SH-SY5Y (cell line): Measurements from ENCODE around the gene CD5L.

ENCODE experiments used
- GATA2 ChIP-seq: IDR thresholded peaks from 2 replicates; pipeline ENCODE4 v1.6.1; 2011; ENCODE audit warnings: mild to moderate bottlenecking, low read depth, low read length
- GATA3 ChIP-seq: IDR thresholded peaks from 2 replicates; pipeline ENCODE4 v1.6.1; 2011; ENCODE audit warnings: low read depth, mild to moderate bottlenecking, low read length, moderate library complexity

DNA sequence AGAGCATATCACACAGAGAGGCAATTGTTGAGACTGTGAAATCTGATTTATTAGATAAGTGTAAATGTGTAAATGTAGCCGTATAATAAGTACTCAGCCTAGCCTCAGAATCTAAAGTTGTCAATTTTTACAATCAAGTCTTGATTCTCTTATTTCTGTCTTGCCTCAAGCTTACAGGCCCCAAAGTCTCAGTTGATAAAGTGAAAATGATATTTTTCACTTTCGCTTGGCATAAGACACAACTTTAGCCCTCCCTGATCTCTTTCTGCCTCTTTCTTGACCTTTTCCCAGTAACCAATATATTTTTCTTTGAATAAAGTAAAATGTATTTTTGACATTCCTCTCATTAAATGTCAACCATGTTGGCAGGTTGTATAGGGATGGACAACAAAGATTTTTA is 10.7 kb downstream of the CD5L start:
- no peak for TF ChIP-seq GATA2
- no peak for TF ChIP-seq GATA3
